GM18867 (cell line): ENCODE data around the gene BLACAT1.
"Not testable (repeated sequence)": the region's sequence is repeated elsewhere in the genome, so short reads cannot be mapped to it uniquely, and the experiment has no call there.

Source experiments
- ATAC-seq: cut with Tn5 transposase; IDR thresholded peaks from one replicate; pipeline ENCODE4 v1.9.1; 2021; ENCODE audit warnings: mild to moderate bottlenecking, moderate library complexity; ENCODE audit not compliant: unreplicated experiment

The BLACAT1 gene

GRCh38 chr1:205421798-205422197 lies 34.0 kb downstream of the BLACAT1 start, which contains the start of gene LEMD1:
Gene LEMD1, minus strand, starts transcription at chr1:205422056. Its CDS starts 1,520 bp downstream, at chr1:205420536.
- no peak for ATAC-seq

GRCh38 chr1:205420938-205421337 lies 34.9 kb downstream of the BLACAT1 start:
- ATAC-seq = no peak

GRCh38 chr1:205417870-205418635 lies 37.8 kb downstream of the BLACAT1 start:
- ATAC-seq = no peak

- ATAC-seq = no peak
Measured at GRCh38 chr1:205416322-205416721, 39.5 kb downstream of the BLACAT1 start.

- ATAC-seq = no peak
Measured at GRCh38 chr1:205410581-205411298, 45.1 kb downstream of the BLACAT1 start.

GRCh38 chr1:205407970-205408369 lies 47.9 kb downstream of the BLACAT1 start:
- ATAC-seq = no peak

- not testable (repeated sequence) for ATAC-seq
Measured at GRCh38 chr1:205406252-205406651, 49.6 kb downstream of the BLACAT1 start.
